Gastrocnemius medialis (tissue), 4 donors: ENCODE results near the gene RSBN1. TPM values are rescaled to one million over a fixed set of nuclear protein-coding genes. Genes with fewer than 3 reads are reported as not detected.

Source experiments
- ATAC-seq, 2 donors: fragments of 150-250 bp; one replicate each; pipeline ENCODE4 v1.9.1; 2016
- DNase-seq, 2 donors: peaks; one replicate each; pipeline ENCODE4 v3.0.0-alpha.2; 2019
- H3K27ac ChIP-seq, 4 donors: fragments of 200-600 bp; sonication (generic); 1 replicate in 1 of 4; 2 replicates in 3 of 4; pipeline ENCODE4 v1.5.1; 2016 to 2018; ENCODE audit warnings: mild to moderate bottlenecking in 2 of 4, moderate library complexity in 1 of 4
- H3K27me3 ChIP-seq, 3 donors: fragments of 200-600 bp; sonication (generic) in 2 of 3; 1 replicate in 1 of 3; 2 replicates in 2 of 3; pipeline versions ENCODE4 v1.5.1 to v1.6.0; 2016 to 2019; ENCODE audit warnings: mild to moderate bottlenecking in 1 of 3, moderate library complexity in 1 of 3
- H3K36me3 ChIP-seq, 2 donors: fragments of 200-600 bp; sonication (generic) in 1 of 2; one replicate each; pipeline ENCODE4 v1.5.1; 2017 to 2018
- H3K4me1 ChIP-seq, 2 donors: fragments of 200-600 bp; sonication (generic) in 1 of 2; one replicate each; pipeline ENCODE4 v1.5.1; 2016 to 2017; ENCODE audit warnings: mild to moderate bottlenecking in 2 of 2
- H3K4me3 ChIP-seq, 4 donors: fragments of 200-600 bp; sonication (generic) in 3 of 4; 1 replicate in 1 of 4; 2 replicates in 3 of 4; pipeline ENCODE4 v1.5.1; 2016 to 2019; ENCODE audit warnings: mild to moderate bottlenecking in 2 of 4
- H3K9me3 ChIP-seq, 3 donors: fragments of 200-600 bp; sonication (generic) in 2 of 3; 1 replicate in 1 of 3; 2 replicates in 2 of 3; pipeline ENCODE4 v1.5.1; 2016 to 2019
- POLR2A ChIP-seq, 2 donors: fragments of 450-650 bp; IDR thresholded peaks; one replicate each; pipeline ENCODE4 v1.6.1; 2017; ENCODE audit warnings: antibody characterized with exemption in 2 of 2, mild to moderate bottlenecking in 2 of 2, moderate library complexity in 2 of 2
- in situ Hi-C, 4 donors: fragments of 200-750 bp; cut with MboI; loops; one replicate each; pipeline versions ENCODE4 v1.15.0 to v1.8.0; 2017; ENCODE audit warnings: low sequenced_read_pairs in 4 of 4
- intact Hi-C: fragments of 100-400 bp; cut with DNase I; formaldehyde crosslinking; loops from one replicate; pipeline ENCODE4 v1.15.1; 2023; ENCODE audit warnings: low total_unique reads
- total RNA-seq, 4 donors: library from RNA; depleted of rRNA; stranded (reverse); fragments of >200 nt; gene quantifications; one replicate each; pipeline versions ENCODE4 v1.1.0 to v1.2.3, GENCODE V29; 2016
- TF ChIP-seq, protein P1 (sequence below), 5 experiments: fragments of 450-650 bp in 3 of 5; fragments of 200-600 bp in 2 of 5; sonication (generic) in 2 of 5; IDR thresholded peaks in 4 of 5; conservative IDR thresholded peaks in 1 of 5; 1 replicate in 4 of 5; 2 replicates in 1 of 5; pipeline ENCODE4 v1.5.1; 2016 to 2019; ENCODE audit warnings: antibody characterized with exemption in 5 of 5, mild to moderate bottlenecking in 3 of 5, moderate library complexity in 3 of 5

RSBN1 gene
- total RNA-seq, 4 donors from 2014 or later = 9.9 to 24.8 (median 24.0) TPM

DNA sequence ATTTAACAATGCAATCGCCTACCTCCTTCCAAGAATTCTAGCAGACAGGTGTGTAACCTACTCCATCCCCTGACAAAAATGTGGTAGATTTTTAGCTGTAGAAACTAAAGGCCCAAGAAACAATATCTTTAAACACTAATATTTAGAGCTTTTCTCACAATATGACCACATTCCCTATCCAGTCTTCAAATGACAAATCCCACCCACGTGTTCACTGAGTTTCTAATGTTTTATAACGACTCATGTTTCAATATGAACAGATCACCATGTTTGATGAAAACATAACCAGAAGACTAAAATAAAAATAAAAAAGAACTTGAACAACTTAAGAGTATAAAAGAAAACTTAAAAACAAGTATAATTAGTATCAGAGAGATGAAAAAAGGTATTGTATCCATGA lies 24.6 kb downstream of the RSBN1 start:
- no peaks in the 10 kb centered on the region for H3K36me3 ChIP-seq
- no peak for ATAC-seq
- no peak for TF ChIP-seq POLR2A (IDR thresholded peaks at IDR 0.05)
- TF ChIP-seq, protein P1, sequence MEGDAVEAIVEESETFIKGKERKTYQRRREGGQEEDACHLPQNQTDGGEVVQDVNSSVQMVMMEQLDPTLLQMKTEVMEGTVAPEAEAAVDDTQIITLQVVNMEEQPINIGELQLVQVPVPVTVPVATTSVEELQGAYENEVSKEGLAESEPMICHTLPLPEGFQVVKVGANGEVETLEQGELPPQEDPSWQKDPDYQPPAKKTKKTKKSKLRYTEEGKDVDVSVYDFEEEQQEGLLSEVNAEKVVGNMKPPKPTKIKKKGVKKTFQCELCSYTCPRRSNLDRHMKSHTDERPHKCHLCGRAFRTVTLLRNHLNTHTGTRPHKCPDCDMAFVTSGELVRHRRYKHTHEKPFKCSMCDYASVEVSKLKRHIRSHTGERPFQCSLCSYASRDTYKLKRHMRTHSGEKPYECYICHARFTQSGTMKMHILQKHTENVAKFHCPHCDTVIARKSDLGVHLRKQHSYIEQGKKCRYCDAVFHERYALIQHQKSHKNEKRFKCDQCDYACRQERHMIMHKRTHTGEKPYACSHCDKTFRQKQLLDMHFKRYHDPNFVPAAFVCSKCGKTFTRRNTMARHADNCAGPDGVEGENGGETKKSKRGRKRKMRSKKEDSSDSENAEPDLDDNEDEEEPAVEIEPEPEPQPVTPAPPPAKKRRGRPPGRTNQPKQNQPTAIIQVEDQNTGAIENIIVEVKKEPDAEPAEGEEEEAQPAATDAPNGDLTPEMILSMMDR (IDR thresholded peaks at IDR 0.05 in 4 of 5, conservative IDR thresholded peaks at IDR 0.05 in 1 of 5) = no peak
- no peak overlapping the region for H3K4me3 ChIP-seq
- no peaks in the 10 kb centered on the region for H3K9me3 ChIP-seq
- no peak for DNase-seq
- H3K27ac ChIP-seq = no peak overlapping the region
- H3K27me3 ChIP-seq = no peaks in the 10 kb centered on the region
- H3K4me1 ChIP-seq = peaks cover 65 to 68% of the 10 kb centered on the region in 2 donors
- intact Hi-C loops = loop anchor here (10.0 kb wide), 2 partner anchors 793 to 967 kb away; partner anchors contain the start of gene CSDE1
- in situ Hi-C loops = no loop called here

DNA sequence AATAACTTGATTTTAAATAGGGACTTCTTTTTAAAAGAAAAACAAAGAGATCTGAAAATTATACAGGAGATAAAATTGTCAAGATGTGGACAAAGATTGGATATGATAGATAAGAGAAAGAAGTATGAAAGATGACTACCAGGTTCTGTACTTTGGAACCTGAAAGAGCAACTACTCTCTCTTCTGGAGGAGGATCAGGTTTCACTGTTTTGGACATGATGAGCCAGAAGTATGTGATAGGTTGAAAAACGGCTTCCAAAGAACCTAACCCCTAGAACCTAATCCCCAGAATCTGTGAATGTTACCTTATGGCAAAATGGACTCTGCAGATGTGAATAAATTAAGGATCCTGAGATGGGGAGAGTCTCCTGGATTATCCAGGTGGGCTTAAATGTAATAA lies 26.2 kb downstream of the RSBN1 start:
- Histone ChIP-seq H3K27ac (peak overlapping the region; percentile 76 to 84 (median 80)), H3K9me3 (no peaks in the 10 kb centered on the region), H3K4me3 (peak overlapping the region in 1 of 4 donors; percentile 30), H3K4me1 (peaks cover 71 to 77% of the 10 kb centered on the region in 2 donors), H3K36me3 (no peaks in the 10 kb centered on the region), H3K27me3 (no peaks in the 10 kb centered on the region)
- DNase-seq (no peak), ATAC-seq (peak in 1 of 2 donors; percentile 27)
- in situ Hi-C loops = no loop called here
- intact Hi-C loops = loop anchor here (10.0 kb wide), 2 partner anchors 791 to 969 kb away; partner anchors contain the start of gene CSDE1
- TF ChIP-seq, protein P1 (IDR thresholded peaks at IDR 0.05 in 4 of 5, conservative IDR thresholded peaks at IDR 0.05 in 1 of 5) = no peak
- no peak for TF ChIP-seq POLR2A (IDR thresholded peaks at IDR 0.05)

DNA sequence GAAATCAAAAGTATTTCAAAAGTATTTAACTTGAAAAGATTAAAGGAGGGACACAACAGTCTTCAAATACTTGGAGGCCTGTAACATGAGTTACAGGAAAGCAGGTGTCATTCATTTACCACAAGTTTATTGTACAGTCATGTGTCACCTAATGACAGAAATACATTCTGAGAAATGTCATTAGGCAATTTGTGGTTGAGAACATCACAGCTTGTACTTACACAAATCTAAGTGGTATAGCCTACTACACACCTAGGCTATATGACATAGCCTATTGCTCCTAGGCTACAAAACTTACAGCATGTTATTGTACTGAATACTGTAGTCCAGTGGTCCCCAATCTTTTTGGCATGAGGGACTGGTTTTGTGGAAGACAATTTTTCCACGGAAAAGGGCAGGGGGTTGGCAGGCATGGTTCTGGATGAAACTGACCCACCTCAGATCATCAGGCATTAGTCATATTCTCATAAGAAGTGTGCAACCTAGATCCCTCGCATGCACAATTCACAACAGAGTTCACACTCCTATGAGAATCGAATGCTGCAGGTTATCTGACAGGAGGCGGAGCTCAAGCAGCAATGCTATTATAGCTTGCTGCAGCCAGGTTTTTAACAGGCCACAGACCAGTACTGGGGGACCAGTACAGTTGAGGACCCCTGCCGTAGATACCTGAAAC lies 28.0 kb downstream of the RSBN1 start:
- TF ChIP-seq, protein P1 (IDR thresholded peaks at IDR 0.05 in 4 of 5, conservative IDR thresholded peaks at IDR 0.05 in 1 of 5) = no peak
- TF ChIP-seq POLR2A (IDR thresholded peaks at IDR 0.05) = peak in 1 of 2 donors; percentile 52
- intact Hi-C loops (loop anchor here (1.0 to 10.0 kb wide), 4 partner anchors 27 to 971 kb away; partner anchors contain the start of gene CSDE1), in situ Hi-C loops (no loop called here)
- peaks cover 78 to 82% of the 10 kb centered on the region in 2 donors for H3K4me1 ChIP-seq
- peak overlapping the region; percentile 76 to 84 (median 80) for H3K27ac ChIP-seq
- peak overlapping the region; percentile 3 to 30 (median 14) for H3K4me3 ChIP-seq
- no peaks in the 10 kb centered on the region for H3K36me3 ChIP-seq
- ATAC-seq (peak; percentile 92 to 93), DNase-seq (peak in 1 of 2 donors; percentile 12)
- H3K9me3 ChIP-seq = no peaks in the 10 kb centered on the region
- no peaks in the 10 kb centered on the region for H3K27me3 ChIP-seq

DNA sequence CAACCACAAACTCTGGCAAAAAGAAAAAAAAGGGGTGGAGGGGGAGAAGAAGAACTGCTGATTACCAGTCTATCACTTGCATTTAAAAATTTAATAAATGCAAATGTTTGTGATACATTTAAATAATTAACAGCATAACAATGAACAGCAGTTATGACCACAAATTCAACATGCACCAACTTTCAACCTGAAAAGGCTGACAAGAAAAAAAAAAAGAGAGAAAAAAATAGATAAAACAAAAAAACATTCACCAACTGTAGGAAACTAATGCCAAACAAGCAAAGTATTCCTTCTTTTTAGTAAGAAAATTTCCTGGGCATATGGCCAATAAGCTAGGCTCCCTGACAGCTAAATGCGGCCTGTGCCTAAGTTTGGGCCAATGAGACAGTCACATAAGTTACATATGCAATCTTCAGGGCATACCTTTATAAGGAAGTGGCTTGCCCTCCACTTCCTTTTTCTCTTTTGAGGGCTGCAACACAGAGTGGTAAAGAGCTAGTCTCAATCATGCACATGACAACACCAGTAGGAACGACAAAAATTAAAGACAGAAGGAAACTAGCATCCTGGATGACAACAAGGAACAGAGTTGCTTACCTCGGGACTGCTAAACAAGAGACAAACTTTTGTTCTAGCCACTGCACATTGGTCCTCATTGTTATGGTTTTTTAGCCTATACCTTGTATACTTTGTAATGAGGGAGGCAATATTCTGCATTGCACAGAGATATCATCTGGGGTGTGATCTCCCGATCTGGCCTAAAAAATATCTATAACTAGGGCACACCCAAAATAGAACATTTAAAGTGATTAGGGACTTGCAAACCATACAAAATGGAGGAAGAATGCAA lies 28.8 kb downstream of the RSBN1 start:
- peak in 1 of 2 donors; percentile 24 for DNase-seq
- Histone ChIP-seq H3K4me1 (peaks cover 73 to 74% of the 10 kb centered on the region in 2 donors), H3K9me3 (no peaks in the 10 kb centered on the region), H3K36me3 (no peaks in the 10 kb centered on the region), H3K27me3 (no peaks in the 10 kb centered on the region), H3K27ac (peak overlapping the region; percentile 76 to 84 (median 80)), H3K4me3 (peak overlapping the region in 3 of 4 donors; percentile 3 to 23 (median 19))
- TF ChIP-seq, protein P1 (IDR thresholded peaks at IDR 0.05 in 4 of 5, conservative IDR thresholded peaks at IDR 0.05 in 1 of 5) = no peak
- TF ChIP-seq POLR2A (IDR thresholded peaks at IDR 0.05) = no peak
- in situ Hi-C loops = no loop called here
- intact Hi-C loops = loop anchor here (1.0 to 10.0 kb wide), 4 partner anchors 28 to 971 kb away; partner anchors contain the start of gene CSDE1
- peak; percentile 25 to 50 for ATAC-seq
